Sigmoid colon (tissue), 7 donors: ENCODE measurements around the gene TMEM204. TPM values are rescaled to one million over a fixed set of nuclear protein-coding genes. Genes with fewer than 3 reads are reported as not detected.

ENCODE experiments used
- DNase-seq: peaks from one replicate; pipeline ENCODE4 v3.0.0-alpha.2; 2019
- H3K27ac ChIP-seq, 4 donors: fragments of 200-600 bp; sonication (generic); one replicate each; pipeline ENCODE4 v1.5.1; 2016 to 2019; ENCODE audit warnings: mild to moderate bottlenecking in 1 of 4
- H3K27me3 ChIP-seq, 3 donors: fragments of 200-600 bp; sonication (generic); one replicate each; pipeline ENCODE4 v1.5.1; 2019; ENCODE audit warnings: mild to moderate bottlenecking in 1 of 3
- H3K36me3 ChIP-seq, 4 donors: fragments of 200-600 bp; sonication (generic); one replicate each; pipeline ENCODE4 v1.5.1; 2016 to 2019
- H3K4me1 ChIP-seq, 4 donors: fragments of 200-600 bp; sonication (generic); one replicate each; pipeline ENCODE4 v1.5.1; 2017 to 2019
- H3K4me3 ChIP-seq, 4 donors: fragments of 200-600 bp; sonication (generic); one replicate each; pipeline ENCODE4 v1.5.1; 2017 to 2019; ENCODE audit warnings: mild to moderate bottlenecking in 2 of 4, moderate library complexity in 1 of 4
- H3K9me3 ChIP-seq, 4 donors: fragments of 200-600 bp in 3 of 4; sonication (generic) in 3 of 4; one replicate each; pipeline versions ENCODE4 v1.5.1 to v1.6.1; 2013 to 2019
- CTCF ChIP-seq, 4 experiments: fragments of 450-650 bp in 3 of 4; fragments of 200-600 bp in 1 of 4; IDR thresholded peaks; one replicate each; pipeline ENCODE4 v1.5.1; 2016 to 2019; ENCODE audit warnings: antibody characterized with exemption in 4 of 4, mild to moderate bottlenecking in 3 of 4, moderate library complexity in 2 of 4
- EP300 ChIP-seq, 4 donors: sonication (generic); formaldehyde crosslinking; IDR thresholded peaks; one replicate each; pipeline ENCODE4 v1.6.1; 2017; ENCODE audit warnings: antibody characterized with exemption in 4 of 4
- POLR2A ChIP-seq, 2 donors: fragments of 450-650 bp; IDR thresholded peaks; one replicate each; pipeline ENCODE4 v1.6.1; 2016; ENCODE audit warnings: antibody characterized with exemption in 2 of 2, mild to moderate bottlenecking in 2 of 2, moderate library complexity in 2 of 2
- POLR2AphosphoS5 ChIP-seq, 4 donors: sonication (generic); formaldehyde crosslinking; IDR thresholded peaks; one replicate each; pipeline ENCODE4 v1.6.1; 2017; ENCODE audit warnings: antibody characterized with exemption in 4 of 4
- WGBS, 2 donors: extraction: QIAGEN DNeasy Blood & Tissue Kit; methylation state at CpG; one replicate each; pipeline ENCODE4 v1.1.7; 2013; 5-methylcytosine and 5-hydroxymethylcytosine counted together
- intact Hi-C: fragments of 100-400 bp; cut with DNase I; formaldehyde crosslinking; loops from one replicate; pipeline ENCODE4 v1.15.1; 2023
- polyA plus RNA-seq, 3 donors: library from polyadenylated mRNA; stranded (reverse); fragments of 200-250 nt; gene quantifications; one replicate each; pipeline ENCODE4 v1.2.3, GENCODE V29; 2013
- total RNA-seq, 4 donors: library from RNA; depleted of rRNA; stranded (reverse); fragments of >200 nt; gene quantifications; one replicate each; pipeline ENCODE4 v1.1.0, GENCODE V29; 2016
- donor health status: healthy with polysubstance abuse.
- donor health status: Bipolar disorder and iron deficiency.
- donor health status: healthy.

Gene TMEM204
- total and polyA plus RNA-seq, 7 donors, result 2.5 to 46.0 (median 38.0) TPM

GRCh38 chr16:1553946-1554825 is 20.7 kb downstream of the TMEM204 start:
- WGBS, 2 donors, result 91 to 95% methylated on average over 19 of the region's 19 CpGs
- Histone ChIP-seq H3K27me3 (no peaks in the 10 kb centered on the region), H3K36me3 (peaks cover 32 to 74% (median 41%) of the 10 kb centered on the region in 4 donors), H3K4me1 (peaks cover 0 to 24% (median 18%) of the 10 kb centered on the region in 4 donors), H3K9me3 (no peaks in the 10 kb centered on the region), H3K4me3 (no peak overlapping the region), H3K27ac (peak overlapping the region in 1 of 4 donors; percentile 31)
- TF ChIP-seq POLR2A (IDR thresholded peaks at IDR 0.05), result no peak
- no peak for TF ChIP-seq CTCF (IDR thresholded peaks at IDR 0.05)
- no peak for TF ChIP-seq EP300 (IDR thresholded peaks at IDR 0.05)
- TF ChIP-seq POLR2AphosphoS5 (IDR thresholded peaks at IDR 0.05), result no peak
- intact Hi-C loops, result no loop called here
- DNase-seq, result peak; percentile 66

- H3K27ac ChIP-seq, result no peak overlapping the region
- H3K9me3 ChIP-seq, result no peaks in the 10 kb centered on the region
- H3K36me3 ChIP-seq, result peaks cover 34 to 81% (median 47%) of the 10 kb centered on the region in 4 donors
- DNase-seq, result no peak
- no peak overlapping the region for H3K4me3 ChIP-seq
- peaks cover 0 to 16% (median 13%) of the 10 kb centered on the region in 4 donors for H3K4me1 ChIP-seq
- intact Hi-C loops, result no loop called here
- H3K27me3 ChIP-seq, result no peaks in the 10 kb centered on the region
- TF ChIP-seq POLR2A (IDR thresholded peaks at IDR 0.05) (no peak), EP300 (IDR thresholded peaks at IDR 0.05) (no peak), POLR2AphosphoS5 (IDR thresholded peaks at IDR 0.05) (no peak), CTCF (IDR thresholded peaks at IDR 0.05) (no peak)
- WGBS, 2 donors, result 95% methylated on average over 34 of the region's 34 CpGs
Measured at GRCh38 chr16:1554826-1555445, 21.5 kb downstream of the TMEM204 start.

- H3K36me3 ChIP-seq, result peaks cover 37 to 87% (median 49%) of the 10 kb centered on the region in 4 donors
- no peak for TF ChIP-seq POLR2A (IDR thresholded peaks at IDR 0.05)
- TF ChIP-seq EP300 (IDR thresholded peaks at IDR 0.05), result no peak
- no peak for TF ChIP-seq CTCF (IDR thresholded peaks at IDR 0.05)
- no peak for TF ChIP-seq POLR2AphosphoS5 (IDR thresholded peaks at IDR 0.05)
- 87 to 90% methylated on average over 13 of the region's 13 CpGs for WGBS, 2 donors
- no peak overlapping the region for H3K4me3 ChIP-seq
- intact Hi-C loops, result no loop called here
- no peaks in the 10 kb centered on the region for H3K9me3 ChIP-seq
- H3K27me3 ChIP-seq, result no peaks in the 10 kb centered on the region
- no peak for DNase-seq
- H3K27ac ChIP-seq, result peak overlapping the region in 1 of 4 donors; percentile 20
- peaks cover 0 to 4% (median 1%) of the 10 kb centered on the region in 4 donors for H3K4me1 ChIP-seq
Measured at GRCh38 chr16:1556254-1556653, 22.8 kb downstream of the TMEM204 start.

- H3K4me1 ChIP-seq, result peaks cover 0 to 4% (median 0%) of the 10 kb centered on the region in 4 donors
- TF ChIP-seq POLR2AphosphoS5 (IDR thresholded peaks at IDR 0.05), result no peak
- TF ChIP-seq CTCF (IDR thresholded peaks at IDR 0.05), result no peak
- no peak for TF ChIP-seq POLR2A (IDR thresholded peaks at IDR 0.05)
- TF ChIP-seq EP300 (IDR thresholded peaks at IDR 0.05), result no peak
- intact Hi-C loops, result no loop called here
- DNase-seq, result no peak
- no peak overlapping the region for H3K27ac ChIP-seq
- peaks cover 43 to 88% (median 51%) of the 10 kb centered on the region in 4 donors for H3K36me3 ChIP-seq
- no peaks in the 10 kb centered on the region for H3K9me3 ChIP-seq
- 94 to 95% methylated on average over 16 of the region's 16 CpGs for WGBS, 2 donors
- no peak overlapping the region for H3K4me3 ChIP-seq
- no peaks in the 10 kb centered on the region for H3K27me3 ChIP-seq
Measured at GRCh38 chr16:1557074-1557473, 23.6 kb downstream of the TMEM204 start.
